Neutrophil (primary cell): ENCODE data around the gene SLC18B1.
"Not testable (repeated sequence)": the region's sequence is repeated elsewhere in the genome, so short reads cannot be mapped to it uniquely, and the experiment has no call there.

ENCODE experiments used
- H3K27ac ChIP-seq: fragments of 200-600 bp; sonication (generic); 2 replicates; pipeline ENCODE4 v1.5.1; 2016; ENCODE audit warnings: mild to moderate bottlenecking, moderate library complexity
- H3K27me3 ChIP-seq: fragments of 200-600 bp; sonication (generic); 2 replicates; pipeline ENCODE4 v1.6.0; 2016; ENCODE audit warnings: mild to moderate bottlenecking
- H3K36me3 ChIP-seq: fragments of 200-600 bp; sonication (generic); 2 replicates; pipeline ENCODE4 v1.5.1; 2017
- H3K4me1 ChIP-seq, 2 experiments: fragments of 200-600 bp in 1 of 2; sonication (generic) in 1 of 2; 1 replicate in 1 of 2; 2 replicates in 1 of 2; pipeline versions ENCODE4 v1.5.1 to v1.6.1; 2013 to 2016; ENCODE audit warnings: low read depth in 1 of 2, low read length in 1 of 2, mild to moderate bottlenecking in 1 of 2, moderate library complexity in 1 of 2; ENCODE audit not compliant: control insufficient read depth in 1 of 2, insufficient read depth in 1 of 2
- H3K4me3 ChIP-seq, 2 experiments: fragments of 200-600 bp in 1 of 2; sonication (generic) in 1 of 2; 1 replicate in 1 of 2; 2 replicates in 1 of 2; pipeline ENCODE4 v1.5.1; 2013 to 2016; ENCODE audit warnings: low read depth in 1 of 2, low read length in 1 of 2, mild to moderate bottlenecking in 1 of 2, moderate library complexity in 1 of 2
- H3K9me3 ChIP-seq: fragments of 200-600 bp; sonication (generic); 2 replicates; pipeline ENCODE4 v1.5.1; 2016
- TF ChIP-seq, protein P1 (sequence below): fragments of 200-600 bp; sonication (generic); IDR thresholded peaks from 2 replicates; pipeline ENCODE4 v1.5.1; 2016; ENCODE audit warnings: antibody characterized with exemption

The SLC18B1 gene

GRCh38 chr6:132785936-132786335 lies 12.5 kb downstream of the SLC18B1 start:
- Histone ChIP-seq H3K27ac (no peak overlapping the region), H3K27me3 (no peaks in the 10 kb centered on the region), H3K36me3 (no peaks in the 10 kb centered on the region), H3K4me1 (peaks cover 0 to 4% of the 10 kb centered on the region in 2 experiments), H3K4me3 (no peak overlapping the region), H3K9me3 (no peaks in the 10 kb centered on the region)
- TF ChIP-seq, protein P1, sequence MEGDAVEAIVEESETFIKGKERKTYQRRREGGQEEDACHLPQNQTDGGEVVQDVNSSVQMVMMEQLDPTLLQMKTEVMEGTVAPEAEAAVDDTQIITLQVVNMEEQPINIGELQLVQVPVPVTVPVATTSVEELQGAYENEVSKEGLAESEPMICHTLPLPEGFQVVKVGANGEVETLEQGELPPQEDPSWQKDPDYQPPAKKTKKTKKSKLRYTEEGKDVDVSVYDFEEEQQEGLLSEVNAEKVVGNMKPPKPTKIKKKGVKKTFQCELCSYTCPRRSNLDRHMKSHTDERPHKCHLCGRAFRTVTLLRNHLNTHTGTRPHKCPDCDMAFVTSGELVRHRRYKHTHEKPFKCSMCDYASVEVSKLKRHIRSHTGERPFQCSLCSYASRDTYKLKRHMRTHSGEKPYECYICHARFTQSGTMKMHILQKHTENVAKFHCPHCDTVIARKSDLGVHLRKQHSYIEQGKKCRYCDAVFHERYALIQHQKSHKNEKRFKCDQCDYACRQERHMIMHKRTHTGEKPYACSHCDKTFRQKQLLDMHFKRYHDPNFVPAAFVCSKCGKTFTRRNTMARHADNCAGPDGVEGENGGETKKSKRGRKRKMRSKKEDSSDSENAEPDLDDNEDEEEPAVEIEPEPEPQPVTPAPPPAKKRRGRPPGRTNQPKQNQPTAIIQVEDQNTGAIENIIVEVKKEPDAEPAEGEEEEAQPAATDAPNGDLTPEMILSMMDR, result no peak

DNA sequence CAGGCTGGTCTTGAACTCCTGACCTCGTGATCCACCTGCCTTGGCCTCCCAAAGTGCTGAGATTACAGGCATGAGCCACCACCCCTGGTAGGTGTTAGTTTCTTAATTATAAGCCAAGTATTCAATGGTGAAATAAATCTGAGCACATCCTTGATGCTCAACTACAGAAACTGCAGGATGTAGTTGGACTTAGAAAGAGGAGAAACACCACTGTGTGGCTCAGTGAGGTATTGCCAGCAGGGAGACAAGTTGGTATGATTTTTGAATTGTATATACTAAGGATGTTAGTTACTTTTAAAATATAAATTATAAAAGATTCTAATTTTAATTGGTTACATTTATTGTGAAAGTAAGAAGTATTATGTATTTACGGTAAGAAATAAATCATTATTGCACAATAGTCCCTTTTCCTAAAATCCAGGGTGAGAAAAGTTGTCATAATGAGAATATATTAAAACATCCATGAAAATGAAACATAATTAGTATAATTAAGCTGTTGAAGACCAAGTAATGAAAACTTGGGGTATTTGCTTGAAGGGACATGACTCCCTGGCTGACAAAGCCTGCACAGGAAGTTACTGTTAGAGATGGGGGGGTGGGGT lies 17.6 kb downstream of the SLC18B1 start:
- peaks cover 0 to 5% of the 10 kb centered on the region in 2 experiments for H3K4me1 ChIP-seq
- no peaks in the 10 kb centered on the region for H3K9me3 ChIP-seq
- H3K27ac ChIP-seq, result no peak overlapping the region
- H3K36me3 ChIP-seq, result no peaks in the 10 kb centered on the region
- H3K4me3 ChIP-seq, result no peak overlapping the region
- H3K27me3 ChIP-seq, result no peaks in the 10 kb centered on the region
- TF ChIP-seq, protein P1, result peak; percentile 28

GRCh38 chr6:132777881-132778280 lies 20.6 kb downstream of the SLC18B1 start:
- not testable (repeated sequence) for H3K27ac ChIP-seq, H3K36me3 ChIP-seq, H3K4me1 ChIP-seq, H3K9me3 ChIP-seq, H3K27me3 ChIP-seq, H3K4me3 ChIP-seq

DNA sequence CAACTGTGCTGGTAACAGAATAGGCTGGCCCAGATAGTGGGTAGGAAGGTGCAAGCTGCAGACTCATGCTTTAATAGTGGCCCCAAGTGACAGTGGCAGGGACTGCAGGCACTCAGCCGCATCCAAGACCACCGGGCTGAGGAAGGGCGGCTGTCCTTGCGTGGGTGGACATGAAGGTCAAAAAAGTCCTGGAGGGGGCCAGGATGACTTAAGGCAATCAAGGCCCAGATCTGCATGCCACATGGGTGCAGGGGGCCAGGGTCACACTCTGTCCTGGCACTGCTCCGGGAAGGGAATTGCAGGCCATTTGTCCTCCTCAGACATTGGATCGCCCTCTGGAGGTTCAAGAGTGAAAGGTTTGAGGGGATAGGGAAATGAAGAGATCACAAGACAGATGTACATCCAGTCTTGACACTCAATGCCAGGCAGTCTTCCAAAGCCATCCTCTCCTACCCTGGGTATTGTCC lies 30.4 kb downstream of the SLC18B1 start:
- H3K4me3 ChIP-seq, result peak overlapping the region; percentile 37 to 50
- H3K36me3 ChIP-seq, result no peaks in the 10 kb centered on the region
- H3K9me3 ChIP-seq, result no peaks in the 10 kb centered on the region
- H3K27ac ChIP-seq, result peak overlapping the region; percentile 60
- peaks cover 18% of the 10 kb centered on the region for H3K27me3 ChIP-seq
- TF ChIP-seq, protein P1, result peak; percentile 97
- H3K4me1 ChIP-seq, result peaks cover 27 to 30% of the 10 kb centered on the region in 2 experiments

GRCh38 chr6:132765560-132765959 lies 32.9 kb downstream of the SLC18B1 start:
- Histone ChIP-seq H3K4me3 (no peak overlapping the region), H3K27ac (no peak overlapping the region), H3K36me3 (no peaks in the 10 kb centered on the region), H3K27me3 (peaks cover 18% of the 10 kb centered on the region), H3K9me3 (no peaks in the 10 kb centered on the region), H3K4me1 (peaks cover 45 to 47% of the 10 kb centered on the region in 2 experiments)
- TF ChIP-seq, protein P1, result no peak

DNA sequence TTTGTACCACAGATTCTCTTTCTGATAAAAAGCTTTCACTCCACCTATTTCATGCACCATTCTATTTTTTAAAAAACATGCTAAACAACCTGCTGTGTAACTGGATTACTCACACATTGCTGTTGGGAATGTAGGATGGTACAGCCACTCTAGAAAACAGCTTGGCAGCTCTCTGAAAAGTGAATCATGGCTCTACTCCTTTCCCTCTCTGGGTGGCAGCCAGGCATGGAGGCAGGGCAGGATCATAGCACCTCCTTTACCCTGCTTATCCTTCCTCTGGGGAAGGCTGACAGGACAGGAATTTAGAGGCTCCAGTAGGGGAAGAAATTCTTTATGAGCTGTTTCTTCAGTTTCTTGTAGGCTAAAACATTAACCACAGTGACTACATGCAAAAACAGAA lies 34.1 kb downstream of the SLC18B1 start:
- peak overlapping the region; percentile 45 for H3K27ac ChIP-seq
- no peak overlapping the region for H3K4me3 ChIP-seq
- H3K36me3 ChIP-seq, result no peaks in the 10 kb centered on the region
- peaks cover 9% of the 10 kb centered on the region for H3K27me3 ChIP-seq
- TF ChIP-seq, protein P1, result no peak
- no peaks in the 10 kb centered on the region for H3K9me3 ChIP-seq
- peaks cover 57 to 59% of the 10 kb centered on the region in 2 experiments for H3K4me1 ChIP-seq
